Right lobe of liver (tissue), 6 donors: ENCODE measurements around the gene TANGO2. TPM values are rescaled to one million over a fixed set of nuclear protein-coding genes. Genes with fewer than 3 reads are reported as not detected.
"Not testable (repeated sequence)": the region's sequence is repeated elsewhere in the genome, so short reads cannot be mapped to it uniquely, and the experiment has no call there.

Experiments used
- ATAC-seq, 4 donors: fragments of 200-7000 bp; cut with Tn5 transposase; one replicate each; pipeline ENCODE4 v1.9.1; 2020; ENCODE audit warnings: mild to moderate bottlenecking in 4 of 4, moderate library complexity in 4 of 4
- DNase-seq, 3 donors: peaks; one replicate each; pipeline ENCODE4 v3.0.0-alpha.2; 2020
- H3K27ac ChIP-seq, 3 donors: fragments of 200-600 bp; one replicate each; pipeline ENCODE4 v1.8.0; 2022
- H3K27me3 ChIP-seq, 2 donors: fragments of 200-600 bp; one replicate each; pipeline ENCODE4 v1.8.0; 2022
- H3K36me3 ChIP-seq, 4 donors: fragments of 200-600 bp; sonication (generic) in 1 of 4; one replicate each; pipeline versions ENCODE4 v1.5.1 to v1.8.0; 2017 to 2022; ENCODE audit warnings: control low read depth in 1 of 4
- H3K4me1 ChIP-seq, 4 donors: fragments of 200-600 bp; sonication (generic) in 1 of 4; one replicate each; pipeline versions ENCODE4 v1.5.1 to v1.8.0; 2017 to 2022; ENCODE audit warnings: control low read depth in 1 of 4
- H3K4me3 ChIP-seq, 3 donors: fragments of 200-600 bp; one replicate each; pipeline ENCODE4 v1.8.0; 2022
- H3K9me3 ChIP-seq, 4 donors: fragments of 200-600 bp; sonication (generic) in 1 of 4; one replicate each; pipeline versions ENCODE4 v1.5.1 to v1.8.0; 2017 to 2022; ENCODE audit warnings: control low read depth in 1 of 4
- POLR2A ChIP-seq: fragments of 450-650 bp; IDR thresholded peaks from one replicate; pipeline ENCODE4 v1.6.1; 2017; ENCODE audit warnings: antibody characterized with exemption, mild to moderate bottlenecking
- WGBS: methylation state at CpG from one replicate; pipeline ENCODE4 v1.1.6; 2018; ENCODE audit warnings: low coverage, low lambda C conversion rate; ENCODE audit not compliant: insufficient coverage; ENCODE audit errors: missing lambda C conversion rate; 5-methylcytosine and 5-hydroxymethylcytosine counted together
- intact Hi-C, 2 donors: fragments of 100-400 bp; cut with DNase I; formaldehyde crosslinking; loops; one replicate each; pipeline versions ENCODE4 v1.11.2 to v1.14.1; 2022
- total RNA-seq, 6 experiments: library from RNA; depleted of rRNA in 2 of 6; stranded (reverse); fragments of >200 nt in 2 of 6; fragmentation: NEBNext Ultra II Directional in 3 of 6; extraction: Animal tissue kit (Norgen Biotek cat#: 25700) in 3 of 6; gene quantifications; one replicate each; pipeline versions ENCODE4 v1.1.0 to v1.2.4, GENCODE V29; 2016 to 2023
- TF ChIP-seq, protein P1 (sequence below), 4 donors: fragments of 200-600 bp in 3 of 4; fragments of 450-650 bp in 1 of 4; IDR thresholded peaks; one replicate each; pipeline versions ENCODE4 v1.5.1 to v1.8.0; 2016 to 2022; ENCODE audit warnings: antibody characterized with exemption in 4 of 4, mild to moderate bottlenecking in 2 of 4
- donor health status: DM: no; HTN: yes; CAD: no.
- donor health status: DM: no; HTN: no; CAD: no.
- donor health status: DM: no; HTN: no; CAD: no.
- donor health status: DM: no; HTN: yes; CAD: no.
- donor health status: DM: no; HTN: yes; CAD: no.

The TANGO2 gene
- total RNA-seq, 6 experiments from 2014 or later: 11.0 to 27.0 (median 15.5) TPM

DNA sequence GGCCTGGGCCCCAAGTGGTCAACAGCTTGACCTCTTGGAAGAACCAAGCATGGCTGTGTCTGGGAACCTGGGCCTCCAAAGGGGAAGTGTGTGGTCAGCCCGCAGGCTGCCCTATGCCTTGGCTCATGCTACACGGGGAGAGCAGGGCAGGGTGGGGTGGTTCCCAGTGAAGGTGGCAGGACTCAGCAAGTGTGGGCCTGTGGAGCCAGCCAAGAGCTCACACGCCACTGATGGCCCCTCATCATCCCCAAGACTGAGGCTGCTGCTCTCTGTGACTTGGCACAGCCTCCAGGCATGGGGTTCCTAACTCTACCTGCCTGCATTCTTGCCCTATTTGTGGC, 43.2 kb downstream of the TANGO2 start:
- no CpG with 5 or more reads among the region's 3 CpGs for WGBS
- TF ChIP-seq, protein P1, sequence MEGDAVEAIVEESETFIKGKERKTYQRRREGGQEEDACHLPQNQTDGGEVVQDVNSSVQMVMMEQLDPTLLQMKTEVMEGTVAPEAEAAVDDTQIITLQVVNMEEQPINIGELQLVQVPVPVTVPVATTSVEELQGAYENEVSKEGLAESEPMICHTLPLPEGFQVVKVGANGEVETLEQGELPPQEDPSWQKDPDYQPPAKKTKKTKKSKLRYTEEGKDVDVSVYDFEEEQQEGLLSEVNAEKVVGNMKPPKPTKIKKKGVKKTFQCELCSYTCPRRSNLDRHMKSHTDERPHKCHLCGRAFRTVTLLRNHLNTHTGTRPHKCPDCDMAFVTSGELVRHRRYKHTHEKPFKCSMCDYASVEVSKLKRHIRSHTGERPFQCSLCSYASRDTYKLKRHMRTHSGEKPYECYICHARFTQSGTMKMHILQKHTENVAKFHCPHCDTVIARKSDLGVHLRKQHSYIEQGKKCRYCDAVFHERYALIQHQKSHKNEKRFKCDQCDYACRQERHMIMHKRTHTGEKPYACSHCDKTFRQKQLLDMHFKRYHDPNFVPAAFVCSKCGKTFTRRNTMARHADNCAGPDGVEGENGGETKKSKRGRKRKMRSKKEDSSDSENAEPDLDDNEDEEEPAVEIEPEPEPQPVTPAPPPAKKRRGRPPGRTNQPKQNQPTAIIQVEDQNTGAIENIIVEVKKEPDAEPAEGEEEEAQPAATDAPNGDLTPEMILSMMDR (IDR thresholded peaks at IDR 0.05): no peak
- TF ChIP-seq POLR2A: no peak
- Histone ChIP-seq H3K4me3 (no peak overlapping the region), H3K27ac (no peak overlapping the region), H3K9me3 (no peaks in the 10 kb centered on the region), H3K27me3 (no peaks in the 10 kb centered on the region), H3K4me1 (no peaks in the 10 kb centered on the region), H3K36me3 (peaks cover 0 to 34% (median 12%) of the 10 kb centered on the region in 4 donors)
- DNase-seq (no peak), ATAC-seq (peak in 1 of 4 donors; percentile 13)
- intact Hi-C loops: no loop called here

DNA sequence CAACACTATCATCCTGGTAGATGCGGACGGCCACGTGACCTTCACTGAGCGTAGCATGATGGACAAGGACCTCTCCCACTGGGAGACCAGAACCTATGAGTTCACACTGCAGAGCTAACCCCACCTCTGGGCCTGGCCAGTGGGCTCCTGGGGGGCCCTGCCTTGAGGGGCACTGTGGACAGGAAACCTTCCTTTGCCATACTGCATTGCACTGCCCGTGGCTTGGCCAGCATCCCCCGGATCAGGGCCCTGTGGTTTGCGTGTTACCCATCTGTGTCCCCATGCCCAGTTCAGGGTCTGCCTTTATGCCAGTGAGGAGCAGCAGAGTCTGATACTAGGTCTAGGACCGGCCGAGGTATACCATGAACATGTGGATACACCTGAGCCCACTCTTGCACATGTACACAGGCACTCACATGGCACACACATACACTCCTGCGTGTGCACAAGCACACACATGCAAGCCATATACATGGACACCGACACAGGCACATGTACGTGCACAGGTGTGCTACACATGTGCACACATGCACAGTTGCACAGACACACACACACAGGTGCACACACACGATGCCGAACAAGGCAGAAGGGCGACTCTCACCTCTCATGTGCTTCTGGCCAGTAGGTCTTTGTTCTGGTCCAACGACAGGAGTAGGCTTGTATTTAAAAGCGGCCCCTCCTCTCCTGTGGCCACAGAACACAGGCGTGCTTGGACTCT, 43.8 kb downstream of the TANGO2 start:
- no peaks in the 10 kb centered on the region for H3K4me1 ChIP-seq
- TF ChIP-seq, protein P1 (IDR thresholded peaks at IDR 0.05): no peak
- TF ChIP-seq POLR2A: no peak
- ATAC-seq: no peak
- H3K9me3 ChIP-seq: no peaks in the 10 kb centered on the region
- peak in 1 of 3 donors; percentile 39 for DNase-seq
- intact Hi-C loops: no loop called here
- H3K36me3 ChIP-seq: peaks cover 0 to 34% (median 12%) of the 10 kb centered on the region in 4 donors
- H3K27me3 ChIP-seq: no peaks in the 10 kb centered on the region
- H3K4me3 ChIP-seq: no peak overlapping the region
- 73% methylated on average over 7 of the region's 18 CpGs for WGBS
- H3K27ac ChIP-seq: no peak overlapping the region

DNA sequence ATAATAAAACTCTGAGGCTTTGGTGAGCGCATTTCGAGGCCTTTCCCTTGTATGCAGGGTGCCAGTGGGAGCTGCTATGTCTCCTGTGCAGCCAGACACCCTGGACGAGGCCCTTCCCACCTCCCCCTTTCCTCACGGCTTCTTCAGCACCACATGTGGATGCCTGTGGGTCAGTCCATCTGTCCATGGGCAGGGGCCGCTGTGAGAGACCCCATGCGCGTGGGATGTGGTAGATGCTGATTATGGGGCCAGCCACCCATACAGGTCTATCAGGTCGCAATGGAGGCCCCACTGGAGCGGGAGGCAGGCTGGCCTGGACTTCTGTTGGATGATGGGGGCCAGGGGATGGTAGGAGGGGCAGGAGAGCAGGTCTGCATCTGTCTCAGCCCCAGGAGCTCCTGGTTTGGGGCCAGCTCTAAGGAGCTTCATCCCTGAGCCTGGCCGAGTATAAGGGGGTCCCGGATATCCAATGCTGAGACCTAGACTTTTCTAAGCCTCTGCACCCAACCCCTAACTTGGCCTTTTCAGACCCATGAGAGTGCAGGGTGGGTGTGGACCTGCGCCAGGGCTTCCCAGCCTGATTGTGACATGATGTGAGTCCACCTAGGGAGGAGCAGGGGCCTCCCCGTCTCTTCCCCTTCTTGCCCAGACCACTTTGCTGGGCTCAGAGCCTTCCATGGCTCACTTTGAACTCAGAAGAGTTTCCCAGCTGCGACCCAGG, 45.1 kb downstream of the TANGO2 start:
- peak in 1 of 3 donors; percentile 39 for DNase-seq
- no peak for ATAC-seq
- no peak for TF ChIP-seq POLR2A
- TF ChIP-seq, protein P1 (IDR thresholded peaks at IDR 0.05): no peak
- no peak overlapping the region for H3K4me3 ChIP-seq
- no peaks in the 10 kb centered on the region for H3K4me1 ChIP-seq
- H3K27ac ChIP-seq: no peak overlapping the region
- H3K27me3 ChIP-seq: no peaks in the 10 kb centered on the region
- no peaks in the 10 kb centered on the region for H3K9me3 ChIP-seq
- peaks cover 0 to 31% (median 11%) of the 10 kb centered on the region in 4 donors for H3K36me3 ChIP-seq
- intact Hi-C loops: no loop called here
- 87% methylated on average over 3 of the region's 14 CpGs for WGBS

DNA sequence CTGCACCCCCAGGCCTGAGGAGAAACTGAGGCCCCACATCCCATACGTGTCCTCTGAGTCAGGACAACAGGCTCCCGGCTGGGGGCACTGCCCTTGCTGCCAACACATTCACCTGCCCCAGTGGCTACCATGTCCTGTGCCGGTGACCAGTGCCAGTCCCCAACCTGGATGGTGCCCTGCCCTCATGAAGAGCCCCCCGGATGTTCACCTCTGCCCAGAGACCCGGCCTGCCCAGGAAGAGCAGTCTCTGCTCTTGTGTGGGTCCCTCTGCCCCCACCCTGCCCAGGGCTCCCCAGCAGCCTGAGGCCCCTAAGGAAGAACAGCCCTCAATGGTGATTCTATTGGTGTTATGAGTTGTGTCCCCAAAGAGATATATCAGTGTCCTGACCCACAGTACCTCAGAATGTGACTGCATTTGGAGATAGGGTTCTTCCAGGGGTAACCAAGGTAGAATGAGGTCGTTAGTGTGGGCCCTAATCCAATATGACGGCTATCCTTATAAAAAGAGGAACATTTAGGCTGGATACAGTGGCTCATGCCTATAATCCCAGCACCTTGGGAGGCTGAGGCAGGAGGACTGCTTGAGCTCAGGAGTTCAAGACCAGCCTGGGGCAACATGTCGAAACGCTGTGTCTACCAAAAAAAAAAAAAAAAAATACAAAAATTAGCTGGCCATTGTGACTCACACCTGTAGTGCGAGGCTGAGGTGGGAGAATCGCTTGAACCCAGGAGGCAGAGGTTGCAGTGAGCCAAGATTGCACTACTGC, 45.9 kb downstream of the TANGO2 start:
- TF ChIP-seq, protein P1 (IDR thresholded peaks at IDR 0.05): no peak
- no peak for TF ChIP-seq POLR2A
- ATAC-seq: no peak
- WGBS: 94% methylated on average over 4 of the region's 11 CpGs
- H3K27ac ChIP-seq: no peak overlapping the region
- no peaks in the 10 kb centered on the region for H3K9me3 ChIP-seq
- H3K4me3 ChIP-seq: no peak overlapping the region
- H3K36me3 ChIP-seq: peaks cover 0 to 23% (median 8%) of the 10 kb centered on the region in 4 donors
- DNase-seq: peak in 1 of 3 donors; percentile 11
- no peaks in the 10 kb centered on the region for H3K4me1 ChIP-seq
- no peaks in the 10 kb centered on the region for H3K27me3 ChIP-seq
- intact Hi-C loops: no loop called here

GRCh38 chr22:20067384-20067682, 46.4 kb downstream of the TANGO2 start:
- H3K27me3 ChIP-seq, H3K4me3 ChIP-seq, H3K9me3 ChIP-seq, H3K27ac ChIP-seq, H3K4me1 ChIP-seq, intact Hi-C loops, ATAC-seq: not testable (repeated sequence)
- 94% methylated on average over 2 of the region's 3 CpGs for WGBS
- peaks cover 0 to 19% (median 8%) of the 10 kb centered on the region in 4 donors for H3K36me3 ChIP-seq
- DNase-seq: peak in 1 of 3 donors; percentile 10
